AG10803 (cell line): ENCODE data around the gene C20orf141.

Experiments
- DNase-seq: peaks from one replicate; pipeline ENCODE4 v3.0.0; 2010; ENCODE audit warnings: low read depth
- H3K4me3 ChIP-seq: 2 replicates; pipeline ENCODE4 v1.5.1; 2011; ENCODE audit warnings: mild to moderate bottlenecking, low read length, control low read depth
- TF ChIP-seq, protein P1 (sequence below): conservative IDR thresholded peaks from 2 replicates; pipeline ENCODE4 v1.5.1; 2011; ENCODE audit warnings: mild to moderate bottlenecking, low read length, control low read depth, inconsistent platforms

The C20orf141 gene

DNA sequence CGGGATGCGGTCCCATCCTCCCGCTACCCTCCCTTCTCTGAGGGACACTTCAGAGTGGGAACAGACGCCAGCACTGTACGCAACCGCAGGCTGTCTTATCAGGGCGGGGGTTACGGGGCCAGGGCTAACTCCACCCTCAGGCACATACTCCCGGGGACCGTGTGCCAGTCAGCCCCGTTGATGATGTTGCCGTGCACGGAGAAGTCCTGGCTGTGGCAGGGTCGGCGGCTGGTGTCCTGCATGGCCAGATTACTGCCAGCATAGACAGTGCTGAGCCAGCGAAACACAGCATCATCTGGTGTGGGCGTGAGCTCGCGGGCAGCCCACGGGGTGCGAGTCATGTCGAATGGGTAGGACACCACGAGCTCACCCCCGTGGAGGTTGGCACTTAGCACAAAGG lies 19.3 kb upstream of the C20orf141 start:
- TF ChIP-seq, protein P1, sequence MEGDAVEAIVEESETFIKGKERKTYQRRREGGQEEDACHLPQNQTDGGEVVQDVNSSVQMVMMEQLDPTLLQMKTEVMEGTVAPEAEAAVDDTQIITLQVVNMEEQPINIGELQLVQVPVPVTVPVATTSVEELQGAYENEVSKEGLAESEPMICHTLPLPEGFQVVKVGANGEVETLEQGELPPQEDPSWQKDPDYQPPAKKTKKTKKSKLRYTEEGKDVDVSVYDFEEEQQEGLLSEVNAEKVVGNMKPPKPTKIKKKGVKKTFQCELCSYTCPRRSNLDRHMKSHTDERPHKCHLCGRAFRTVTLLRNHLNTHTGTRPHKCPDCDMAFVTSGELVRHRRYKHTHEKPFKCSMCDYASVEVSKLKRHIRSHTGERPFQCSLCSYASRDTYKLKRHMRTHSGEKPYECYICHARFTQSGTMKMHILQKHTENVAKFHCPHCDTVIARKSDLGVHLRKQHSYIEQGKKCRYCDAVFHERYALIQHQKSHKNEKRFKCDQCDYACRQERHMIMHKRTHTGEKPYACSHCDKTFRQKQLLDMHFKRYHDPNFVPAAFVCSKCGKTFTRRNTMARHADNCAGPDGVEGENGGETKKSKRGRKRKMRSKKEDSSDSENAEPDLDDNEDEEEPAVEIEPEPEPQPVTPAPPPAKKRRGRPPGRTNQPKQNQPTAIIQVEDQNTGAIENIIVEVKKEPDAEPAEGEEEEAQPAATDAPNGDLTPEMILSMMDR, result no peak
- no peak for DNase-seq
- H3K4me3 ChIP-seq, result no peak overlapping the region

- no peak for DNase-seq
- TF ChIP-seq, protein P1, result no peak
- H3K4me3 ChIP-seq, result no peak overlapping the region
These were observed 18.7 kb upstream of the C20orf141 start for GRCh38 chr20:2796011-2796660.

DNA sequence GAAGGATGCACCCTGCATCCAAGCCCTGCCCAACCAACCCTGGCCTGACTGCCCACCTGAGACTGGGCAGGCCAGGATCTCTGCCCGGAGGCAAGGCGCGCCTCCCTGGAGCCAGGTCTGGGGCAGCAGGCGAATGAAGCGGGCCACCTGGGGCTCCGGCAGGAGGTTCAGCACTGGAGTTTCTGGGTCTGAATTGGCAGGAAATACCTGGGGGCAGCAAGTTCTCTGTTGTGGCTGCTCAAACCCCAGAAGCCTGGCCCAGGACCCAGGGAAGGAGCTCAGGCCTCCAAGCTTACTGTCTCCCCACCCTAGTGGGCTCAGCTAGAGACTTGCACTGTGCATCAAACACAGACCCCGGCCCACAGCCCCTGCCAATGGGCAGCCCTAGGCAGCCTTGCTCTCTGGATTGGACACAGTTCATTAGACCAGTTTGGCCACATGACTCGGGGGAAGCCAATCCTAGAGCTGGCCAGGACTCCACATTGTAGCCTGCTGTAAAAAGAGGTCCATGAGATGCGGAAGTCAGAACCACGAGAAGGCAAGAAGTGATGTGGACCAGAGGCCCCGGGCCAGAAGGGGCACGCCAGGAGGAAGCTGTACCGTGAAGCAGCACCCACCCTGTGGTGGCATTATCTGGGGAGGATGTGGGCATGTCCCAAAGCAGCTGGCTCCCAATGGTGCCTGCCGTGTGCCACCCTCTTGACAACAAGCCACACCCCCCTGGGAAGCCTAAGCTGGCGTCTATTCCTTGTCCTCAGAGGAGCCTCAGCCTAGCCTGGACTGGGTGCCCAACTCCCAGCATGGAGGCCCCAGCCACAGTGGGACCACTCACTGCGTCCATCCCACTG lies 17.4 kb upstream of the C20orf141 start:
- no peak overlapping the region for H3K4me3 ChIP-seq
- TF ChIP-seq, protein P1, result no peak
- no peak for DNase-seq

DNA sequence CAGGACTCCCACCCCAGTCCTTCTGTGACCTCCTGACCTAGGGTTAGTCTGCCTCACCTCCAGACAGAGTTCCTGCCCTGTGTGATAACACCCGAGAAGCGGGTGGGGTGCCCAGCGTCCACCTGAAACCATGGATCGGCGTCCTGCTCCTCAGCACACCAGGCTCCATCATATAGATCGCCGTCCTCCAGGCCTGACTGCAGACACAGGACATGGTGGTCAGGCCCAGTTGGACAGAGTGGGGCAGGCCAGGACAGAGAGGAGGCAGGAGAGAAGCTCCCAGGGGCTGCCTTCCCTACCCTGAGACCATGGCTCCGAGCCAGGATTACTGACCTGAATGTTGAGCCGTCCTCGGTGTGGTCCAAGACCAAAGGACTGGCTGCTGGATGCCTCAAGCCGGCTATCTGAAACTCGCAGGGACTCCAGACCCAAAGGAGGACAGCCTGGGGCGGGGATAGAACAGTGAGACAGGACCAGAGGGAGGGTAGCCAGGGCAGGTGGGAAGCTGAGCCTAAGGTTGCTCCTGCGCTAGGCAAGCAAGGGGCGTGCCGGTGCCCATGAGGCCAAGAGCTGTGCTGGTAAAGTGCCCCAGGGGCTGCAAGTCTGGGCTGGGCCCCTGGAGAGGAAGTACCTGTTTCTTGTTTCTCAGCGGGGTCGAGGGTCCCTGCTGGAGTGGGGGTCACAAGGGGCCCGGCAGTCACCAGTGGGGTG lies 16.5 kb upstream of the C20orf141 start:
- no peak overlapping the region for H3K4me3 ChIP-seq
- DNase-seq, result no peak
- TF ChIP-seq, protein P1, result no peak

DNA sequence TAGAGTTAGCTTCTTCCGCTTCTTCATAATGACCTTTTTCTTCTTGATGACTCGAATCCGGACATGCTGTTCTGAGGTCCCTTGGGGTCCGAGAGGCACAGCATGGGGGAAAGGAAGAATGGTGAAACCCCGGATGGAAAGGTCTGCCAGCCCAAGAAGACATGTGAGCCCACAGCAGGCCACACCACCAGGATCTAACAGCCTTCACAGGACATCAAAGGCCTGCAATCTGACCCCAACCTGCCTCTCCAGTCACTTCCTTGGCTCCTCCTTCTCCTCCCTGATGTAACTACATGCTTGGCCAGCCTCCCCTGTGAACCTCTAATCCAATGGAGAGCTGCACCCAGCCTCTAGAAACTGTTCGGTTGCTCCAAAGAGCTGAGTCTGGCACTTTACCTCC lies 16.0 kb upstream of the C20orf141 start:
- no peak overlapping the region for H3K4me3 ChIP-seq
- DNase-seq, result no peak
- TF ChIP-seq, protein P1, result no peak

DNA sequence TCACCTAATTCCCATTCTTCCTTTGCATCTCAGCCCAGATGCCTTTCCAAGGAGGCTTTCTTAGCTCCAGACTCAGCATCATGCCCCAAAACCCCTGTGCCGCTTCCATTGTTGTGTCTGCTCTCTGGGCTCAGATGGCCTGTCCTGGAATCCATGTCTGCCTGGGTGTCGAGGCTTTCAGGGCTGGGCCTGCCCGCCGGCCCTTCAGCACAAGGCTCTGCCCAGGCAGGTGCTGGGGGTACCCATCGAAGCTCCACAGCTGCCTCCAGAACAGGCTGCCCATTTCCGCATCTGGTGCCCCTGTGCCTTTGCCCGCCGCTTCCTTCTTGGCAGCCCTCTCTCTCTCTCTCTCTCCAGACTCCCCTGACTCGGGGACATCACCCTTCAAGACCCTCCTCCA lies 15.5 kb upstream of the C20orf141 start:
- TF ChIP-seq, protein P1, result no peak
- H3K4me3 ChIP-seq, result no peak overlapping the region; the same call in 1 of the 2 replicates
- no peak for DNase-seq
